Right hindlimb (tissue), 1 donor: ENCODE results near the gene SNX33.
"Not testable (repeated sequence)": the region's sequence is repeated elsewhere in the genome, so short reads cannot be mapped to it uniquely, and the experiment has no call there.

Source experiments
- DNase-seq: peaks from one replicate; pipeline ENCODE4 v3.0.0-alpha.2; 2018

SNX33 gene

DNA sequence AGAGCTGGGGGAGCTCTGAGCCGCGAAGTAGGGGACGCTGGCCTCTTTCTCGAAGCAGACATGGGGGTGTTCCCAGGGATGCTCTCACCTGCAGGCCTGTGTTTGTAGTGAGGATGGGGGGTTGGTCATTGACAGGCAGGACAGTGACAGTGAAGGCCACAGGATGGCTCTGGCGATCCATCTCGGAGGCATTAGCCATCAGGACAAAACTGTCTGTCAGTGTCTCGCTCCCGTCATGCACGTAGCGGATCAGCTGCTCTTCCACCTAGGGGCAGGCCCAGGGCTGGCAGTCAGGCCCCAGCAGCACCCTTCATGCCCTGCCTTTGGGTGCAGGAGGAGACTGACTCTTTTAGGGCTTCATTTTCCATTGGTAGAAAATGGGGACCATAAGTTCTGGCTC is 36.9 kb downstream of the SNX33 start:
- no peak for DNase-seq

DNA sequence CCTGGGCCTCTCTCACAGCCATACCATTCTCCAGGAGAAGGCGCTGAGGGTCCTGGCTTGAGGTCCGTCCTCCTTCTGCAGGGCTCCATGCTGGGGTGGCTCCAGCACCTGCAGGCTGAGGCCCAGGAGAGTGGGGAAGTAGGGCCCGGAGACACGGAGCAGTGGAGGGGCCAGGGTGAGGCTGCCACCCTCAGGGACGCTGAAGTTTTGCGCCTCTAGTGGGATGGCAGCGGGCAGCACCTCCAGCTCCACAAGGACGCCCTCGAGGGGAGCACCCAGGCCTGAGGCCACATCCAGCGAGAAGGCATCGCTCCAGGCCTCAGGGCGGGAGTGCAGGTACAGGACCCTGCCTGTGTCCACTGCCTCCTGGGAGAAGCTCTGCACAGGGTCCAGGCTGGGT is 37.5 kb downstream of the SNX33 start:
- DNase-seq = no peak

DNA sequence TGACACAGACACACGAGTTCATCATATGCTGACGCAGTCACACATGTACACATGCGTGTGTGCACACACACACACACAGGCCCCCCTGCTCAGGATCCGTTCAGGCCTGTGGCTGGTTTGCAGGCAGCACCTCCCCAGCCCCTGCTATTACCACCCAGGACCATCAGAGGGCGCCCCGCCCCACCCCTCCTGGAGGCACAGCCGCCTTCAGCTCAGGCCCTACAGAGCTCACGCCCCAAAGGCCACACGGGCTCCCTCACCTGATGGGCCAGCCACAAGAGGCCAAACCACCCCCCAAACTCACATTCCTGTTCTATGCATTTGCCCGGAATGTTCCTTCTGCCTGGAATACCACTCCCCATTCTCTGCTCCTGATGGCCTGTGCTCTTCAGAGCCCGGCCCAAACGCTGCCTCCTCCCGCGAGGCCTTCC is 38.5 kb downstream of the SNX33 start:
- DNase-seq = peak; percentile 90

DNA sequence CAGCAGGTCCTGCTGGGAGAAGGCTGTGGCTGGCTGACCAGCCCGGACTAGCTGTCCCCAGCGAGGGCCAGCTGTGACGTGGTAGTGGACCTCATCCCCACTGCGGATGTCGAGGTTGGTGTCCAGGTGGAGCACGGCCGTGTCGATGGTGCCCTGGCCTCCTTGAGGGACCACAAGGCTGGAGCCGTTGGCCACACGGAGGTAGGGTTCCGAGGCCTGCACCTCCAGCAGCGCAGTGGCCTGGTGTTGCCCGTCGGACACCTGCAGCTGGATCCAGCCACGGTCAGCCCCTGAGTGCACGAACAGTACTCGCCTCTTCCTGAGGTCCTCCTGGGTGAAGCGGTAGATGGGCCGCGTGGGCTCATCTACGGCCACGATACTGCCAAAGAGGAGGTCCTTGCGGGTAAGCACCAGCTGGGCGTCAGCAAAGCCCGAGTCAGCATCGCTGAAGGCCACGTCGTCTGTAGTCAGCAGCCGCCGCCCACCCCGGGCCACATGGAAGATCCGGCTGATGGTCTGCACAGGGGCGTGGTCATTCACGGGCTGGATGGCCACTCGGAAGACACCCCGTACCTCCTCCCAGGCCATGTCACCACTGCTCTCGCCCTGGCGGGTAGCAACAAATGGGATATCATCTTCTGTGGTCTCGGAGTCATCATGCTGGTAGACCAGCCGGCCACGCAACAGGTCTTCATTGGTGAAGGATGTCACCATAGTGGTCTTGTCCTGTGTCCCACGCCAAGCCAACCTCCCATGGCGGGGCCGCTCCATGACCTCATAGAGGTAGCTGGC is 40.0 kb downstream of the SNX33 start:
- DNase-seq = no peak

DNA sequence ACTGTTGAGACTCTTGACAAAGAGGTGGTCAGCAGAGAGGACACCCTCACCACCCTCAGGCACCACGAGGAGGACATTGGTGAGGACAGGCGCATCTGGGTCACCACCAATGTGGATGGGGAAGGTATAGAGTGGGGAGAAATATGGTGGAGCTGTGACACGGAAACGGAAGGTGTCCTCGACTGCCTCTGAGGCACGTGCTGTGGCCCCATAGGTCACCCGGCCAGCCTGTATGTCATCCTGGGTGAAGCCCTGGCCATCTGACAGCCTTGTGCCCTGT is 40.5 kb downstream of the SNX33 start:
- no peak for DNase-seq

DNA sequence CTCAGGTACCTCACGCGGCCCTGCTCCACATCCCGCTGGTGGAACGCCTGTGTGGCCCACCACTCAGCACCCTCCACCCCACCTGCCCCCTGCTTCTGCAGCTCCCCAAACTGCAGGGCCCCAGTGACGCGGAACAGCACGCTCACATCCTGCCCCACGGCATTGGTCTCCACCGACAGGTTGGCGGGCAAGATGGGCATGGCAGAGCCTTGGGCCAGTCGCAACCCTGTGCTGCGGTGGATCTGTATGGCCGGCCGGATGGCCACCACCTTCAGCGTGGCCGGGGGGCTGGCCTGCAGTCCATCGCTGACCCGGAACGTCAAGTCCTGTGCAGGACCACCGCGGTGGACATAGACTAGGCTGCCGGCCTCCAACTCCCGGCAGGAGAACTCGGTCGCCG is 41.1 kb downstream of the SNX33 start:
- DNase-seq = no peak

DNA sequence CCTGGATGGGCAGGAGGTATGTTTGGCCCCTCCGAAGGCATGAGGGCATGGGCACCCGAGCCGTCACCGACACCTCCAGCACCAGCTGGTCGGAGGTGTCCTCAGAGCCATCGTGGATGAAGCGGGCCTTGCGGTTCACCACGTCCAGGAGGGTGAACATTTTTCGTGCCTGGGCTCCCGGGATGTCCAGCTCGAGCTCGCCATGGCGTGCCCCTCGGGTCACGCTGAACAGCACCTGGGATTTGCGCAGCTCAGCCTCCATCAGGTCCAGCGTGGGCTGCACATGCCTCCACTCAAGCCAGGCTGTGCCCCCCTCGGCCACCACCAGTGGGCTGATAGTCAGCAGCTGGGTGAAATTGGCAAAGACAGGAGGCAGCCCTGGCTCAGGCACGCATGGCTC is 41.7 kb downstream of the SNX33 start:
- DNase-seq = not testable (repeated sequence)

DNA sequence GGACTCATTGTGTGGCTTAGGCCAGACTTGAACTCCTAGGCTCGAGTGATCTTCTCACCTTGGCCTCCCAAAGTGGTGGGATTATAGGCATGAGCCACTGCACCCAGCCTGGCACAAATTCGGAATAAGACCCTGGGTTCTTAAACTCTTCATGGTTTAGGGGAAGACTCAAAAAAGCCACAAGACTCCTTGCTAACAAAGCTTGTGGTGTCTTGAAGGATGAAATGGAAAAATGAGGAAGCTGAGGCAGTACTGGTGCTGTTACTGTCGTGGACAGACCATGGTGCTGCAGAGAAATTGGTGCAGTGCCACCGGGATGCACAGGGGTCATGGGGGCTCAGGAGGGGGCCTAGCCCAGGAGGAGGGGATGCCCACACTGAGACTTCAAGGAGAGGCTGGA is 44.6 kb downstream of the SNX33 start:
- not testable (repeated sequence) for DNase-seq

DNA sequence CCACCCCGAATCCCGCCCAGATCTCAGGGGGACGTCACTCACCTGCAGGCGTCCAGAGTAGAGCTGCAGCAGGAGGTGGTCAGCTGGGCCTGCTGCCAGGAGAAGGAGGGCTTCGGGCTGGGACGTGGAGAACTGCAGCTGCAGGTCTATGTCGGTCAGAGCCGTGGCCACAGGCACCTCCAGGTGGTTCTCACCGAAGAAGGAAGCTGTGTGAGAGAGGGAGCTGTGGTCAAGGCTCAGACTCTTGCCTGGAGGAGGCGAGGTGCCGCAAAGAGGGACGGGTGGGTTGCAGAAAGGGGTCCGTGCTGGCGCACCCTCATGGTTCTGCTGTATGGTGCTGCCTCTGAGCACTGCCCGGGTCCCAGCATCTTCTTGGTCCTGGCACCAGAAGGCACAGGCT is 45.3 kb downstream of the SNX33 start:
- DNase-seq = not testable (repeated sequence)

DNA sequence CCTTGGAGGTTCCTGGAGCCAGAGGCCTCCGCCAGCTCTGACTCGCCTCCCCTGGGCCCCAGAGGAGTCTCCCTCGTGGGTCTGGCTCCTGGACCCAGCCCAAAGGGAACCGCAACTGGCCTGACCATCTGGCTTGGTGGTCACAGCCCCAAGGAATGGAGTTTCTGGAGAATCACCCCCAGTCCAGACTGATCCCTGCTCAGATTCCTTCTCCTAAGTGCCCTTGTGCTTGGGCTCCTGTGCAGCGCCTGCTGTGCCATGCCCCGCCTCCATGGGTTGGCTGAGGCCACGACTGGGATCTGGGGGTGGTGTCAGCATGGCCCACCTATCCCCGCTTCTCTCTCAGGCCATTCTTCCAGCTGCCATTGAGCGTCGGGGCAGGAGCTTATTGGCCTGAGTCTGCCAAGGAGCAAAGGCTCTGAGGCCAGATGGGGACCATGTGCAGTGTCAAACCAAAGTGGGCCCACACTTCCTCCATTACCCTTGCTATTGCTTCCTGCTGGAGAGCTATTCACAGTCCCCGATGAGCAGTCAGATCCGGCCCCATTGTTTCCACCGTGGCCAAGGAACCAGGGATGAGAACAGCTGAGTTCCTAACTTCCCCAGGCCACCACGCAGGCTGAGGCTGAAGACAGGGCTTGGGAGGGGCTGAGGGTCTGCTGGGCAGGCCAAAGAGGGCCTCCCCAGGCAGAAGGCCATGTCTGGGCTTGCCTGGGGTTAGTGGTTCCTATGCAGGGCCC is 46.0 kb downstream of the SNX33 start:
- peak; percentile 76 for DNase-seq

DNA sequence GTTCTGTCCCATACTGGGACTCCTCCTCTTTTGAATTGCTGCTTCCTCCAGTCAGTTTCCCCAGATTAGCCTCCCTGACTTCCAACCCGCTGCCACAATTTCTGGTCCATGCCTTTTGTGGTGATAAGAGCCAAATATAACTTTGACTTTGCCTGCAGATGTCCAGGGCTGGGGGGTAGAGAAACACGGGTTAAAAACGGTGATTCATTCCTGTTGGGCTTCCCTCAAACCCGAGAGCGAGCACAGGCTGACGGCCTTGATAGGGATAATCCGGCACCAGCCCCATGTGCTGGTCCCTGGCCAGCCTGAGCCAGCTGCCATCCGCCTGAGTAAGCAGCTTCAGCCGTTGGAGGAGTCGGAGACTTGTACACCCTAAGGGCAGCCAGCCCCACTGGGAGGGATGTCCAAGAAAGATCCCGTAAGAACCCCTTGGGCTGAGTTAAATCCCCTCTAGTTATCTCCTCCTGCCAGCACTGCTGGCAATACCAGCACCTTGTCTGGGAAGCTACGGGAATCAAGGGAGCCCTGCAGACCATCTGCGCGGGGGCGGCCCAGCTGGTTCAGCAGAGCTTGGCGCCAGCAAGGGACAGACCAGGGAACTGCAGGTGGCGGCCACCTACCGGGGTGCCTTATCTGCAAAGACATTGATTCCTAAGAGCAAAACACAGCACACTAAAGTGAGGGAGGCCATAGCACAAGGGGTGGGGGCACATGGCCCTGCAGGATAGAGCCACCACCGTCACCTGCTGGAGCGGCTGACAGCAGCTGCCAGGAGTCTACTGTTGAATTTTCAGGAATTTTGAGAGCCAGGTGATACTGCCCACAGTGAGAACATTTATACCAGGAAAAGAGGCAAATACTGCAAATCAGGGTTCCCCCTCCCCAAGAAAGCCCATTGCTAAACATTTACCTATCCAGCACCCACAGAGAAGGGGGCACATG is 46.8 kb downstream of the SNX33 start:
- peak; percentile 90 for DNase-seq

DNA sequence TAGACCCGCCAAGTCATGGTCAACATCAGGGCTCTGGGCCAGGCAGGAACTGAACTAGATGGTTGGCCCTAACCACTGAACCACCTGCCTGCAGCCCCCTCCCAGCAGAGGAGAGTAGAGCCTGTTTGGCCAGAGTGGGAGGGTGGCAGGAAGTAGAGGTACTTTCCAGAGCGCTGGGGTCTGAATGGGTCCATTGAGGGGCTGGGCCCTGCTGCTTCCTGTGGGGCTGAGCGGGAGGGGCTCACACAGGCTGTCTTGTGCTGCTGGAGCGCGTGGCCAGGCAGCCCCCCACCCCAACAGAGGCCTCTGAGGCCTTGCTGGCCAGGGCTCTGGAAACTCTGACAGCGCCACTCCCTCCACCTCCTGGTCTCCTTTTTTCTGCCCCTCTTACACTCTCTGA is 47.5 kb downstream of the SNX33 start:
- DNase-seq = peak; percentile 85

DNA sequence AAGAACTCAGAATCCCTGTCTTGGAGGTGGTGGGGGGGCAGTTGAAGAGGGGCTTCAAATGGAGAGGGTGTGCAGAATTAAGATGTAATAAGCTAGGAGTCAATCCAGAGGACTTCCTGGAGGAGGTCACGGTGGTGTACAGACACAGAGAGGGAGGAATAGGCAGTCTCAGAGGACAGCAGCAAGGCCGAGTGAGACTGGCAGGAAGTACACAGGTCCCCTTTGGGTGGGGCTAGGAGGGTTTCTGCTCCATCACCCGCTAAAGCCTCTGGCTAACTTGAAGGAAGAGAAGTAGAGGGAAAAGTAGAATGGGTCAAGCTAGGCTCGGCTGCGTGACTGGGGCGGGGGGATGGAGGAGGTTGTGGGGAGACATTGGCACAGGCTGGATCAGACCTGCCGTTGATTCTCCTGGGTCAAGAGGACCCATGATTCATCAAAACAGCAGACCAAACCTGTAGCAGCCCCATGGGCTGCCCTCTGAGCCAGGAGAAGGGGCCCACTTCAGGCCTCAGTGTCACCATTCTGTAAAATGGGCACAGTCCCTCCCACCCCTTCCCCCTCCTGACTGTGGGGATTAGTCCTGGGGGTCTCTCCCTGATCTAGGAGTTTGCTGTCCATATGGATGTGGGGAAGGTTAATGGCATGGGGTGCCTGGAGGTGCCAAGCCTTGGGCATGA is 48.1 kb downstream of the SNX33 start:
- no peak for DNase-seq

DNA sequence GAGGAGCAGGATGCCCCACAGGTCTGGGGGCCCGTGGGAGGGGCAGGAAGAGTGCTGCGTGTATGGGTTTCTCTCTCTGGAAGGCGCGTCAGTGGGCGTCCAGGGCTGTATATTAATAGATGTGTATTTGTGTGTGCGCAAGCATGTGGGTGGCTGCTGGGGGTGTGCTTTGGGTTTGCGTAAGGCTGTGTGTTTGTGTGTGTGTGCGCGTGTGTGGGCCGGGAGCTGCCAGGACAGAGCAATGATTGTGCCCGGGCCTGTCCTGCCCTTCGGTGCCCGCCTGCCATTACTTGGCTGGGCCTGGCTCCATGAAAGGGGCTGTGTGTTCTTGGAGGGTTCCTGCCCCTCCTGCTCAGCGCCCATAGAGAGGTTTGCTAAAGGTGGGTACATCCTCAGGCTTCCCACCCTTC is 48.6 kb downstream of the SNX33 start:
- DNase-seq = peak; percentile 77

DNA sequence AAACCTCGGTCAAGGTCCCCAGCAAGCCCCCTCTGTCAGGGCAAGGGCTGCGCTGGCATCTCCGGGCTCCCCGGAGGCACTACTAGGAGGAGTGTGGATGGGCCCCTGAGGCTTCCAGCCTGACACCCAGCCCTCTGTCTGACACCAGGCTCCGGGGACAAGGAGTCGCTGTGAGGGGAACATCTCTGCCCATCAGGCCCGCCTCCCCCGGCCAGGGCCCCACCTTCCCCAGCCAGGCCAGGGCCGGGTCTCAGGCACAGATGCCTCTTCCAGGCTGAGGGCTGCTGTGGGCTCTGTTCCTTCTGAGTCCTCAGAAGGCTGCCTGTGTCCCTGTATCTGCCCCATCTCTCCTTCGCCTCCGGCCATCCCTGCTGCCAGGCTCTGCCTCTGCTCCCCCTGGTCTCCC is 49.1 kb downstream of the SNX33 start:
- peak; percentile 62 for DNase-seq

DNA sequence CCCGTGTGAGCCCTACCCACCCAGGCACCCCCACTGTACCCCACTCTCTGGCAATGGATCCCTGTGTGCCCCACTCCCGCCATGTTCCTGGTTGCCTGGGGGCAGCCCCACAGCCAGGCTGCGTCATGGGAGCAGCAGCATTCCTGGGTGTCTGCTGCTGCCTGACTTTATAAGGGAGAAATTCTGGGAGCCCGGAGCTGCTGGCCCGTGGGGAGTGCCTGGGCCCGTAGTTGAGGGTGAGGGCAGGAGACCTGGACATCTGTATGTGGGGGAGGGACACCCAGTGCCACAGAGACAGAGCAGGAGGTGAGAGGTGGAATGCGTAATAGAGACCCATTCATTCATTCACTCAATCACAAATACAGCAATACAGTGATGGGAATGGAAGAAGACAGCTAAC is 49.8 kb downstream of the SNX33 start:
- DNase-seq = no peak

DNA sequence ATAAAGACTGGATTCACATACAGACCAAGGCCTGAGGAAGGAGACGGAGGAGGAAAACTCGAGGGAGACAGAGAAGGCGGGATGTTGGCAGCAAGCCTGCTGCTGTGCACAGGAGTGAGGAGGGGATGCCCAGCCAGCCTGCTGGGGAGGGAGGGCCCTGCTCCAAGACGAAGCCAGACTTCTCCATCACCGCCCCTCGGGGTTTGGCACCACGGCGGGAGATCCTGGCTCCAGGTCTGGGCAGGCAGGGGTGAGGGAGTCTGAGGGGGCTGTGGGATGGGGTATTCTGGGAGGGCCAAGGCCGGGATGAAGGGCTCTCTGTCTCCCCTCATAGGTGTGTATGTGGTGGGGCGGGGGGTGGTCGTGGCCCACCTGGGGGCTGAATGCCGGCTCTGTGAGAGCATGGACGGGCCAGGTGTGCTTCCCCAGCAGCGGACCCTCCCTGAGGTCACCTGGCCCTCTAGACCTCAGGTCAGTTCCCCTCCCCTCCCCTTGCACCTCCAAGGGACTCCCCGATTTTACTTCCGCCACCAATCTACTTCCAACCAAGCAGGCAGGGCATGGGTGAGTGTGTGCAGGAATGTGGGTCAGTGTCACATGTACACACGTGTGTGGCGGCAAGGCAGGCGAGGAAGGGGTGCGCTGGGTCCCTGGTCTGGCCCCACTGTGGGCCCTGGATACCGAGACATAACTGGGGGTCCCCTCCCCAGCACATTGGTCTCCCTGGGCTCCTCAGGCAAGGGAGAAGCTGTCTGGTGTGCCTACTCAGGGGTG is 50.4 kb downstream of the SNX33 start:
- not testable (repeated sequence) for DNase-seq

DNA sequence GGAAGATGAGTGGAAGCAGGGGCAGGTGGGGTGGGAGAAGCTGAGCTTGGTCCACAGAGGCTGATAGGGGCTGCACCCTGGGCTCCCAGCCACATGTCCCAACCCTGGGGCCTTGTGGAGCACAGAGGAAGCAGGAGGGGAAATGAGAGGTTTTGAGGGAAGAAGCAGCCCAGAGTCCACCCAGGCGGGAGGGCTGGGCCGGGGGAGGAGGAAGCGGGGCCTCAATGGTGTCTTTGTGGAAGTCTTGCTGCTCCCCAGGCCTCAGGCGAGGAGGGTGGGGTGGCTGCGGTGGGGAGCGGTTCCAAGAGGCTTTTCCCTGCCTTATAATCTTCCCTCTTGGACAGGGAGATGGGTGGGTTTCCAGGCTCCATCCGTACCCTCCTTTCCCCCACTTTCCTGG is 51.8 kb downstream of the SNX33 start:
- DNase-seq = peak; percentile 81

DNA sequence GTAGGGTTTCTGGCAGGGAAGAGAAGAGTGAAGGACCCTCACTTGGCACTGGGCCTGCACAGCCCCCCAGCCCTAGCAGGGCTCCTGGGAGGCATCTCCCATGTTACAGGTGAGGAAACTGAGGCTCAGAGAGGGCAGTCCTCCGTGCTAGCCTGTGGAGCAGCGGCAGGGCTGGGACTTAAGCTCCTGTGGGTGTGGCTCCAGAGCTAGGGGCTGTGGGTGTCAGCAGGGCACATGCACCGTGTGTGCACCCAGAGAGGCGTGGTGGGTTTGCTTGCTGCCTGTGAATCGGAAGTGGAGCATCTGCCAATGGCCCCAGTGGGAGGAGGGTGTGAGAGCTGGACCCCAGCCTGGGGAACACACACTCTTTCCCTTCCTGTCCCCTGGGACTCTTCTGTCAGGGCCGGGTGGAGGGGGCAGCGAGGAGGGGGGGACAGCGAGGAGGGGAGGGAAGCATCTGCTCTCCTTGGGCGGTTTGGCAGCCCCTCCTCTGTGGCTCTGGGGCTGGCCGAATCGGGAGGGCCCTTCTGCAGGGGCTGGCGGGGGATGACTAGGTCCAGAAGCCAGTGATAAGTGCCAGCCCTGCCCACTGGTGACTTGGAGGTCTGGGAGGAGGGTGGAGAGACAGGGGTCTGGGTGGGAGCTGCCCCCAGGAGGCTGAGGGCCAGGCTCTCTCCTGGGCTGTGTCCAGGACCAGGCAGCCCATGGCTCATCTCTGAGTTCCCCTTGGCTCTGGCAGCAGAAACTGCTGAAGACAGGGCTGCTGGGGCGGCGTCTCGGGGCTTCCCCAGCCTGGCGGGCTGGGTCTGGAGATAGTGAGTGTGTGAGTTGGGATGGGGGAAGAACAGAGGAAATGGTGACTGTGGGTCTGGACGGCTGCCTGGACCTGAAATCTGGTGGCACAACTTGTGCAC is 52.5 kb downstream of the SNX33 start:
- peak; percentile 85 for DNase-seq

DNA sequence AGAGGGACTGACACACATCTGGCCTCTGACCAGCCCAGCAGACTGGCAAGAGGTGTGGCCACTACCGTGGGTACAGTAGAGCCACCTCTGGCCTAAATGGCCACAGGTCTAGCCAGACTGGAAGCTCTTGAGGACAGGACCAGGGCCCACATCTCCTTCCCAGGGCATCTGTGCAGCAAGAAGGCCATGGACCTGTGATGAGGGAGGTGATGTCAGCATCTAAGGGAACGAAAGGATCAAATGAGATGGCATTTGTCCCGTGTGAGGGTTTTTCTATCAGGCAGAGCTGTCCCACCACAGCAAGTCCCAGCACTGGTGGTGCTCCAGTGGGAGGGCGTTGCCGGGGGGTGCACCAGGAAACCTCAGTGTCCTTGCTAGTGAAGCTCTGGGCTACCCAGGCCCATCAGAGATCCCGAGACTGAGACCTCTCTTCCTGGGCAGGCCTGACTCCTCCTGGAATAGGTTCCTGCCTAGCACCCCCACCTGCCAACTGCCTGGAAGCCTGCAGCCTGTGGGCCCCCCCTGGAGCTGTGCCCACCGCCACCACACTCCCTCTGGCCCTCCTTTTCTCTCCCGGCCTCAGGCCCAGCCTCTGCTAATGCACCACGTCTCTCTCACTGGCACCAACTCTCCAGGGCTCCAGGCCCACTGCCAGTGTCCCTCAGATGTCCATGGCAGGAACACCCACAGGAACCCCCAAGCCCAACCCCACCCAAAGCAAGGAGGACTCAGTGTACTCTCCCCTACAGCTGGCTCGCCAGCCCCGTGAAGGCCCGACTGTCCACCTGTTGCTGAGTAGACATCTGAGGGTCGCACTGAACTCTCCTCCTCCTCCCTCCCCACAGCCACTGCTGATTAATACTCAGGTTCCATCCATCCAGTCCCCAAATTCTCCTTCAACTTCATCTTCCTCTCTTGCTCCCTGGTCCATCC is 53.6 kb downstream of the SNX33 start:
- DNase-seq = peak; percentile 43
